Glutamatergic neuron (in vitro differentiated cells): ENCODE data around the gene ABCF3. TPM values are rescaled to one million over a fixed set of nuclear protein-coding genes. Genes with fewer than 3 reads are reported as not detected.
A peak's percentile ranks its signal among the peaks of the same experiment; 100 is the strongest.

ENCODE experiments used
- DNase-seq: peaks from one replicate; pipeline ENCODE4 v3.0.0; 2022
- H3K27ac Mint-ChIP-seq: one replicate; pipeline ENCODE4 v1.8.0; 2020; ENCODE audit warnings: mild to moderate bottlenecking, mixed read lengths, inconsistent platforms; ENCODE audit not compliant: unreplicated experiment
- H3K27me3 Mint-ChIP-seq: one replicate; pipeline ENCODE4 v1.8.0; 2020; ENCODE audit warnings: mild to moderate bottlenecking, moderate library complexity, mixed read lengths, inconsistent platforms; ENCODE audit not compliant: unreplicated experiment
- H3K36me3 Mint-ChIP-seq: one replicate; pipeline ENCODE4 v1.8.0; 2020; ENCODE audit warnings: mild to moderate bottlenecking, mixed read lengths, inconsistent platforms; ENCODE audit not compliant: unreplicated experiment
- H3K4me1 Mint-ChIP-seq: one replicate; pipeline ENCODE4 v1.8.0; 2020; ENCODE audit warnings: mild to moderate bottlenecking, low read depth, mixed read lengths, inconsistent platforms; ENCODE audit not compliant: unreplicated experiment
- H3K4me3 Mint-ChIP-seq: one replicate; pipeline ENCODE4 v1.8.0; 2020; ENCODE audit warnings: mild to moderate bottlenecking, mixed read lengths, inconsistent platforms; ENCODE audit not compliant: unreplicated experiment
- H3K9me3 Mint-ChIP-seq: one replicate; pipeline ENCODE4 v1.8.0; 2020; ENCODE audit warnings: mild to moderate bottlenecking, moderate library complexity, mixed read lengths, inconsistent platforms; ENCODE audit not compliant: unreplicated experiment
- CTCF ChIP-seq: fragments of 200-600 bp; sonication (generic); IDR thresholded peaks from one replicate; pipeline ENCODE4 v1.5.0; 2021; ENCODE audit not compliant: partially characterized antibody, unreplicated experiment
- microRNA-seq: library from miRNA; unstranded; fragments of <30 nt; microRNA quantifications from one replicate; pipeline ENCODE4, GENCODE V29; 2020; ENCODE audit not compliant: unreplicated experiment
- total RNA-seq: library from RNA; stranded (reverse); fragmentation: NEBNext Ultra II Directional; extraction: Animal tissue kit (Norgen Biotek cat#: 25700); gene quantifications from one replicate; pipeline ENCODE4 v1.2.1, GENCODE V29; 2021; ENCODE audit not compliant: unreplicated experiment

The ABCF3 gene
- total RNA-seq, 1 donor from 2014 or later: 87.9 TPM

GRCh38 chr3:184240384-184241140 lies 54.6 kb downstream of the ABCF3 start:
- no peak overlapping the region for H3K27ac Mint-ChIP-seq
- peaks cover 12% of the 10 kb centered on the region for H3K4me1 Mint-ChIP-seq
- peaks cover 14% of the 10 kb centered on the region for H3K27me3 Mint-ChIP-seq
- no peak for TF ChIP-seq CTCF
- peaks cover 13% of the 10 kb centered on the region for H3K9me3 Mint-ChIP-seq
- H3K36me3 Mint-ChIP-seq: peaks cover 8% of the 10 kb centered on the region
- H3K4me3 Mint-ChIP-seq: no peak overlapping the region
- no peak for DNase-seq

- TF ChIP-seq CTCF: no peak
- DNase-seq: no peak
- Mint-ChIP-seq H3K27me3 (peaks cover 12% of the 10 kb centered on the region), H3K36me3 (peaks cover 8% of the 10 kb centered on the region), H3K9me3 (peaks cover 10% of the 10 kb centered on the region), H3K4me3 (no peak overlapping the region), H3K4me1 (peaks cover 7% of the 10 kb centered on the region), H3K27ac (no peak overlapping the region)
Measured at GRCh38 chr3:184241141-184241446, 55.1 kb downstream of the ABCF3 start.

- H3K4me3 Mint-ChIP-seq: no peak overlapping the region
- peaks cover 13% of the 10 kb centered on the region for H3K27me3 Mint-ChIP-seq
- peak; percentile 80 for DNase-seq
- peak; percentile 56 for TF ChIP-seq CTCF
- no peak overlapping the region for H3K27ac Mint-ChIP-seq
- H3K4me1 Mint-ChIP-seq: peaks cover 7% of the 10 kb centered on the region
- peaks cover 10% of the 10 kb centered on the region for H3K9me3 Mint-ChIP-seq
- H3K36me3 Mint-ChIP-seq: peaks cover 8% of the 10 kb centered on the region
Measured at GRCh38 chr3:184241447-184242296, 55.7 kb downstream of the ABCF3 start.

- peaks cover 11% of the 10 kb centered on the region for H3K27me3 Mint-ChIP-seq
- H3K9me3 Mint-ChIP-seq: peaks cover 10% of the 10 kb centered on the region
- no peak for DNase-seq
- H3K4me3 Mint-ChIP-seq: no peak overlapping the region
- TF ChIP-seq CTCF: no peak
- peaks cover 8% of the 10 kb centered on the region for H3K36me3 Mint-ChIP-seq
- H3K4me1 Mint-ChIP-seq: peaks cover 4% of the 10 kb centered on the region
- no peak overlapping the region for H3K27ac Mint-ChIP-seq
Measured at GRCh38 chr3:184242297-184242685, 56.3 kb downstream of the ABCF3 start.

Small RNA genes lying within 50 kb of the gene (microRNA-seq; reads per million reads assigned to microRNA genes)
- 818 reads per million, percentile 88 among the genes with 10 or more reads in this experiment for gene MIR1224

Other genes starting within 250 kb of the ABCF3 start
- gene ABCC5, start 168.3 kb upstream of the ABCF3 start, total RNA-seq: 134 TPM
- not detected for gene HTR3D, start 154.5 kb upstream of the ABCF3 start, total RNA-seq
- gene HTR3C, start 133.2 kb upstream of the ABCF3 start, total RNA-seq: not detected
- not detected for gene HTR3E, start 89.1 kb upstream of the ABCF3 start, total RNA-seq
- gene EIF2B5, start 50.8 kb upstream of the ABCF3 start, total RNA-seq: 41.6 TPM
- 213 TPM for gene DVL3, start 30.8 kb upstream of the ABCF3 start, total RNA-seq
- gene AP2M1, start 11.3 kb upstream of the ABCF3 start, total RNA-seq: 315 TPM
- 56.5 TPM for gene VWA5B2, start 43.4 kb downstream of the ABCF3 start, total RNA-seq
- gene ALG3, start 62.8 kb downstream of the ABCF3 start, total RNA-seq: 26.5 TPM
- 1.7 TPM for gene EEF1AKMT4, start 63.5 kb downstream of the ABCF3 start, total RNA-seq
- 14.8 TPM for gene CAMK2N2, start 75.4 kb downstream of the ABCF3 start, total RNA-seq
- 1.6 TPM for gene ECE2, start 89.8 kb downstream of the ABCF3 start, total RNA-seq
- gene PSMD2, start 113.0 kb downstream of the ABCF3 start, total RNA-seq: 338 TPM
- gene EIF4G1, start 128.4 kb downstream of the ABCF3 start, total RNA-seq: 346 TPM
- gene FAM131A, start 151.4 kb downstream of the ABCF3 start, total RNA-seq: 51.4 TPM
- gene CLCN2, start 175.4 kb downstream of the ABCF3 start, total RNA-seq: 17.8 TPM
- gene POLR2H, start 175.5 kb downstream of the ABCF3 start, total RNA-seq: 48.1 TPM
- 1.6 TPM for gene THPO, start 192.0 kb downstream of the ABCF3 start, total RNA-seq
- gene CHRD, start 193.9 kb downstream of the ABCF3 start, total RNA-seq: 47.1 TPM